HepG2 (cell line): ENCODE results near the gene IL32. TPM values are rescaled to one million over a fixed set of nuclear protein-coding genes. Genes with fewer than 3 reads are reported as not detected.
"Not testable (repeated sequence)": the region's sequence is repeated elsewhere in the genome, so short reads cannot be mapped to it uniquely, and the experiment has no call there.

Experiments
- ATAC-seq: fragments of 200-7000 bp; cut with Tn5 transposase; 3 replicates; pipeline ENCODE4 v1.9.1; 2020; ENCODE audit warnings: mild to moderate bottlenecking, moderate library complexity
- BruUV-seq: library from RNA; stranded (reverse); fragments of 400-500 nt; replicated peaks from 2 replicates; lab custom pipeline; 2021; lab: Mats Ljungman, UMichigan
- CTCF ChIA-PET: fragments of 300-600 bp; formaldehyde crosslinking; extraction: SDS; loops from one replicate; lab custom pipeline; 2021; ENCODE audit warnings: low total read pairs, inconsistent platforms, low intra/inter-chr PET ratio; lab: Yijun Ruan, JAX
- POLR2A ChIA-PET: fragments of 350-600 bp; sonication (Branson Sonifier 250); formaldehyde crosslinking; loops from one replicate; lab custom pipeline; 2020; ENCODE audit warnings: antibody characterized with exemption, inconsistent platforms; lab: Yijun Ruan, JAX
- DNase-seq: peaks from one replicate; pipeline ENCODE4 v3.0.0-alpha.2; 2015; ENCODE audit warnings: low spot score
- FAIRE-seq: peaks from 3 replicates; lab custom pipeline; 2011; peaks lifted over from hg19 to GRCh38; lab: Jason Lieb, UNC
- H2AFZ ChIP-seq: one replicate; pipeline ENCODE4 v1.6.1; 2011; ENCODE audit warnings: low read length, inconsistent platforms
- H3K27ac ChIP-seq: fragments of 300-600 bp; 3 replicates; pipeline ENCODE4 v1.8.0; 2011; ENCODE audit warnings: mixed run types, mild to moderate bottlenecking, mixed read lengths, low read length, inconsistent platforms; ENCODE audit not compliant: insufficient read depth; ENCODE audit errors: extremely low read length
- H3K27me3 ChIP-seq, 2 experiments: fragments of 200-600 bp in 1 of 2; 2 replicates in 1 of 2; 3 replicates in 1 of 2; pipeline versions ENCODE4 v1.6.0 to v1.8.0; 2011; ENCODE audit warnings: low read length in 2 of 2, mild to moderate bottlenecking in 2 of 2, moderate library complexity in 2 of 2, inconsistent platforms in 1 of 2; ENCODE audit not compliant: insufficient read depth in 2 of 2, control insufficient read depth in 1 of 2
- H3K36me3 ChIP-seq, 2 experiments: fragments of 200-600 bp in 1 of 2; replicated peaks in 1 of 2; 2 replicates in 1 of 2; 3 replicates in 1 of 2; pipeline versions ENCODE4 v1.5.1 to v1.8.0; 2011; ENCODE audit warnings: low read length in 2 of 2, inconsistent platforms in 1 of 2; ENCODE audit not compliant: insufficient read depth in 2 of 2, control insufficient read depth in 1 of 2
- H3K4me1 ChIP-seq: 2 replicates; pipeline ENCODE4 v1.5.1; 2012; ENCODE audit warnings: low read length, inconsistent platforms; ENCODE audit not compliant: insufficient read depth
- H3K4me2 ChIP-seq: 2 replicates; pipeline ENCODE4 v1.6.0; 2011; ENCODE audit warnings: low read depth, low read length, inconsistent platforms
- H3K4me3 ChIP-seq, 3 experiments: fragments of 200-600 bp in 1 of 3; sonication (generic), shearing (Covaris generic) in 1 of 3; replicated peaks in 1 of 3; 2 replicates each; pipeline ENCODE4 v1.5.1; 2011 to 2016; ENCODE audit warnings: low read length in 3 of 3, inconsistent platforms in 2 of 3, low read depth in 2 of 3, mild to moderate bottlenecking in 2 of 3, control low read depth in 1 of 3, mixed read lengths in 1 of 3; ENCODE audit not compliant: insufficient read depth in 1 of 3
- H3K79me2 ChIP-seq: one replicate; pipeline ENCODE4 v1.6.1; 2011; ENCODE audit warnings: low read length, inconsistent platforms; ENCODE audit not compliant: insufficient read depth
- H3K9ac ChIP-seq: 2 replicates; pipeline ENCODE4 v1.6.0; 2011; ENCODE audit warnings: mild to moderate bottlenecking, low read depth, low read length, inconsistent platforms; ENCODE audit not compliant: insufficient read depth
- H3K9me3 ChIP-seq: 2 replicates; pipeline ENCODE4 v1.5.1; 2012; ENCODE audit warnings: mild to moderate bottlenecking, low read length
- H4K20me1 ChIP-seq: 2 replicates; pipeline ENCODE4 v1.6.0; 2011; ENCODE audit warnings: inconsistent platforms, mild to moderate bottlenecking, low read length, moderate library complexity; ENCODE audit not compliant: insufficient read depth
- AGO1 ChIP-seq: fragments of 200-400 bp; formaldehyde crosslinking; IDR thresholded peaks from 2 replicates; pipeline ENCODE4 v1.6.1; 2017; ENCODE audit warnings: mild to moderate bottlenecking, low read depth, low read length, moderate library complexity; ENCODE audit not compliant: poor library complexity, severe bottlenecking
- HNRNPL ChIP-seq: fragments of 200-400 bp; formaldehyde crosslinking; IDR thresholded peaks from 2 replicates; pipeline ENCODE4 v1.6.1; 2017; ENCODE audit warnings: mild to moderate bottlenecking, low read depth, low read length
- MYC ChIP-seq: sonication (generic); formaldehyde crosslinking; IDR thresholded peaks from 2 replicates; pipeline ENCODE4 v1.9.0; 2021; ENCODE audit warnings: missing genetic modification reagents, borderline replicate concordance
- PHB2 ChIP-seq: fragments of 450-650 bp; IDR thresholded peaks from 2 replicates; pipeline ENCODE4 v1.6.1; 2018; ENCODE audit not compliant: partially characterized antibody
- POLR2A ChIP-seq, 2 experiments: IDR thresholded peaks; 2 replicates each; pipeline ENCODE4 v1.6.1; 2011; ENCODE audit warnings: low read depth in 2 of 2, low read length in 2 of 2, mild to moderate bottlenecking in 1 of 2, moderate library complexity in 1 of 2; ENCODE audit not compliant: insufficient read depth in 1 of 2
- POLR2AphosphoS5 ChIP-seq: IDR thresholded peaks from 2 replicates; pipeline ENCODE4 v1.6.1; 2012; ENCODE audit warnings: low read depth, low read length
- POLR2G ChIP-seq: fragments of 200-400 bp; formaldehyde crosslinking; IDR thresholded peaks from 2 replicates; pipeline ENCODE4 v1.6.1; 2018; ENCODE audit warnings: mild to moderate bottlenecking, low read depth, low read length, moderate library complexity
- YEATS4 ChIP-seq: sonication (generic); formaldehyde crosslinking; IDR thresholded peaks from 2 replicates; pipeline ENCODE4 v1.4.0; 2020; ENCODE audit warnings: missing genetic modification reagents, borderline replicate concordance
- ZNF101 ChIP-seq: sonication (generic); formaldehyde crosslinking; IDR thresholded peaks from 2 replicates; pipeline ENCODE4 v1.4.0; 2020; ENCODE audit warnings: mild to moderate bottlenecking, low read depth, missing genetic modification reagents, borderline replicate concordance
- ZNF337 ChIP-seq: sonication (generic); formaldehyde crosslinking; IDR thresholded peaks from 2 replicates; pipeline ENCODE4 v1.5.1; 2020; ENCODE audit warnings: missing genetic modification reagents, low read depth, mild to moderate bottlenecking, borderline replicate concordance
- ZNF616 ChIP-seq: sonication (generic); formaldehyde crosslinking; IDR thresholded peaks from 2 replicates; pipeline ENCODE4 v1.5.0; 2020; ENCODE audit warnings: low read depth, mild to moderate bottlenecking, missing genetic modification reagents
- ZSCAN5A ChIP-seq: sonication (generic); formaldehyde crosslinking; IDR thresholded peaks from 2 replicates; pipeline ENCODE4 v1.8.0; 2022; ENCODE audit warnings: mild to moderate bottlenecking, missing genetic modification reagents, borderline replicate concordance
- WGBS: methylation state at CpG from one replicate; pipeline ENCODE4 v1.1.6; 2017; ENCODE audit warnings: low lambda C conversion rate; 5-methylcytosine and 5-hydroxymethylcytosine counted together
- in situ Hi-C: cut with HindIII; loops from 2 replicates; pipeline ENCODE4 v1.10.0; 2017; ENCODE audit warnings: low pct_unique_long_range_greater_than_20kb; ENCODE audit not compliant: extremely low pct_ligation_motif_present
- intact Hi-C: fragments of 100-400 bp; cut with micrococcal nuclease; formaldehyde crosslinking; loops from one replicate; pipeline ENCODE4 v1.10.0; 2022; ENCODE audit not compliant: unreplicated experiment
- polyA plus RNA-seq, 8 experiments: library from polyadenylated mRNA; depleted of rRNA in 3 of 8; stranded (reverse) in 7 of 8; unstranded in 1 of 8; fragments of >200 nt; fragmentation: Illumina TruSeq in 4 of 8; extraction: Trizol in 4 of 8; gene quantifications; 2 replicates each; pipeline versions ENCODE4 v1.2.1 to v1.2.3, GENCODE V29; 2011 to 2016; ENCODE audit warnings: low read depth in 4 of 8, missing spikeins in 1 of 8, mixed read lengths in 1 of 8; ENCODE audit not compliant: insufficient read depth in 1 of 8
- total RNA-seq, 5 experiments: library from RNA; depleted of rRNA; stranded (reverse); fragments of >200 nt; fragmentation: Illumina TruSeq; extraction: Trizol; gene quantifications; 2 replicates each; pipeline ENCODE4 v1.2.3, GENCODE V29; 2016; ENCODE audit warnings: low read depth in 1 of 5

The IL32 gene
- total and polyA plus RNA-seq, 2 of the 13 experiments (the other 11 are each of a cell fraction or from before 2014, with no cell fraction given): 115 to 165 TPM

DNA sequence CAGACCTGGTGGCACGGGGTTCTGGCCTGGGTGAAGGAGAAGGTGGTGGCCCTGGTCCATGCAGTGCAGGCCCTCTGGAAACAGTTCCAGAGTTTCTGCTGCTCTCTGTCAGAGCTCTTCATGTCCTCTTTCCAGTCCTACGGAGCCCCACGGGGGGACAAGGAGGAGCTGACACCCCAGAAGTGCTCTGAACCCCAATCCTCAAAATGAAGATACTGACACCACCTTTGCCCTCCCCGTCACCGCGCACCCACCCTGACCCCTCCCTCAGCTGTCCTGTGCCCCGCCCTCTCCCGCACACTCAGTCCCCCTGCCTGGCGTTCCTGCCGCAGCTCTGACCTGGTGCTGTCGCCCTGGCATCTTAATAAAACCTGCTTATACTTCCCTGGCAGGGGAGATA, 3.7 kb downstream of the IL32 start:
- H3K79me2 ChIP-seq: peaks cover 17% of the 10 kb centered on the region
- intact Hi-C loops, FAIRE-seq, H3K9ac ChIP-seq, H3K4me2 ChIP-seq, H4K20me1 ChIP-seq, BruUV-seq, DNase-seq, CTCF ChIA-PET, H2AFZ ChIP-seq, ATAC-seq, H3K9me3 ChIP-seq, H3K4me3 ChIP-seq, in situ Hi-C loops, H3K27ac ChIP-seq: not testable (repeated sequence)
- POLR2A ChIA-PET: interaction anchor here (2.7 to 4.4 kb wide), 2 partner anchors 9 to 18 kb away, joined by 11 to 30 read pairs; no protein-coding TSS in a partner anchor
- H3K36me3 ChIP-seq: peaks cover 9 to 16% of the 10 kb centered on the region in 2 experiments; a peak in 2 of 5 replicates
- WGBS: 89% methylated on average over 10 of the region's 11 CpGs
- H3K4me1 ChIP-seq: peaks cover 30% of the 10 kb centered on the region
- TF ChIP-seq AGO1: peak; percentile 82
- H3K27me3 ChIP-seq: peaks cover 2 to 10% of the 10 kb centered on the region in 2 experiments; a peak in 4 of 5 replicates

DNA sequence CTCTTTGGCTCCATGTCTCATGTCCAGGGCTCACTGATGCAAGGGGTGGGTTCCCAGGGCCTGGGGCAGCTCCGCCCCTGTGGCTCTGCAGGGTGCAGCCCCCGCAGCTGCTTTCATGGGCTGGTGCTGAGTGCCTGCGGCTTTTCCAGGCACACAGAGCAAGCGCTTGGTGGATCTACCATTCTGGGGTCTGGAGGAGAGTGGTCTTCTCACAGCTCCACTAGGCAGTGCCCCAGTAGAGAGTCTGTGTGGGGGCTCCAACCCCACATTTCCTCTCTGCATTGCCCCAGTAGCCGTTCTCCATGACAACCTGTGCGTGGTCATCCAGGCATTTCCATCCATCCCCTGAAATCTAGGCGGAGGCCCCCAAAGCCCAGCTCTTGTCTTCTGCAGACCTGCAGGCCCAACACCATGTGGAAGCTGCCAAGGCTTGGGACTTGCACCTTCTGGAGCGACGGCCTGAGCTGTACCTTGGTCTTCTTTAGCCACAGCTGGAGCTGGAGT, 5.2 kb downstream of the IL32 start:
- Histone ChIP-seq H3K79me2 (peaks cover 13% of the 10 kb centered on the region), H3K9me3 (no peaks in the 10 kb centered on the region), H3K4me3 (no peak overlapping the region), H3K27ac (no peak overlapping the region), H3K36me3 (peaks cover 9 to 16% of the 10 kb centered on the region in 2 experiments; a peak in 2 of 5 replicates), H3K4me2 (no peak overlapping the region), H4K20me1 (no peaks in the 10 kb centered on the region), H2AFZ (no peak overlapping the region), H3K9ac (no peak overlapping the region), H3K4me1 (peaks cover 27% of the 10 kb centered on the region), H3K27me3 (peaks cover 2 to 13% of the 10 kb centered on the region in 2 experiments; a peak in 4 of 5 replicates)
- POLR2A ChIA-PET: interaction anchor here (1.2 to 4.4 kb wide), 3 partner anchors 11 to 16 kb away, joined by 6 to 30 read pairs (median 11); no protein-coding TSS in a partner anchor
- no TSS peak for BruUV-seq
- CTCF ChIA-PET: no interaction called here
- DNase-seq (no peak), FAIRE-seq (no peak), ATAC-seq (no peak)
- intact Hi-C loops: no loop called here
- in situ Hi-C loops: no loop called here
- 62% methylated on average over 3 of the region's 9 CpGs for WGBS
- TF ChIP-seq POLR2A (IDR thresholded peaks at IDR 0.05; ENCODE audit: insufficient read depth in 1 of 2, low read depth in 2 of 2, low read length in 2 of 2): peak in 1 of 2 experiments; percentile 11; a peak in 1 of 4 replicates
- no peak for TF ChIP-seq ZSCAN5A (CRISPR knock-in tag)
- TF ChIP-seq ZNF101: no peak
- TF ChIP-seq YEATS4 (CRISPR knock-in tag): no peak
- no peak for TF ChIP-seq PHB2
- TF ChIP-seq ZNF616 (CRISPR knock-in tag): no peak
- TF ChIP-seq POLR2AphosphoS5: peak; percentile 31; the same call in 1 of the 2 replicates
- TF ChIP-seq POLR2G: peak; percentile 47
- TF ChIP-seq HNRNPL: no peak
- TF ChIP-seq MYC (CRISPR knock-in tag): no peak
- no peak for TF ChIP-seq ZNF337
